ENCODE results near the gene PGAM5.

Gene PGAM5

GRCh38 chr12:132700212-132700822 lies 10.3 kb upstream of the PGAM5 start:
- H3K4me3 Mint-ChIP-seq: no peak overlapping the region
- H3K27ac Mint-ChIP-seq: no peak overlapping the region
- H3K27me3 Mint-ChIP-seq: no peaks in the 10 kb centered on the region
- ATAC-seq (replicated peaks) (no peak), DNase-seq (no peak)
- H3K9me3 Mint-ChIP-seq: no peaks in the 10 kb centered on the region
- H3K4me1 Mint-ChIP-seq (ENCODE audit: low read depth in 2 of 2): no peaks in the 10 kb centered on the region
- H3K36me3 Mint-ChIP-seq (ENCODE audit: insufficient read depth): peaks cover 7% of the 10 kb centered on the region

GRCh38 chr12:132702640-132703039 lies 8.0 kb upstream of the PGAM5 start:
- no peaks in the 10 kb centered on the region for H3K9me3 Mint-ChIP-seq
- no peaks in the 10 kb centered on the region for H3K27me3 Mint-ChIP-seq
- peaks cover 7% of the 10 kb centered on the region for H3K36me3 Mint-ChIP-seq (ENCODE audit: insufficient read depth)
- no peaks in the 10 kb centered on the region for H3K4me1 Mint-ChIP-seq (ENCODE audit: low read depth in 2 of 2)
- no peak for DNase-seq
- no peak for ATAC-seq (replicated peaks)
- no peak overlapping the region for H3K4me3 Mint-ChIP-seq
- no peak overlapping the region for H3K27ac Mint-ChIP-seq

- H3K4me1 Mint-ChIP-seq (ENCODE audit: low read depth in 2 of 2): no peaks in the 10 kb centered on the region
- peaks cover 3% of the 10 kb centered on the region for H3K36me3 Mint-ChIP-seq (ENCODE audit: insufficient read depth)
Observed at GRCh38 chr12:132703641-132704040, 7.0 kb upstream of the PGAM5 start.

GRCh38 chr12:132707241-132707640 lies 3.4 kb upstream of the PGAM5 start:
- Mint-ChIP-seq H3K4me3 (no peak overlapping the region), H3K27me3 (no peaks in the 10 kb centered on the region)

More at GRCh38 chr12:132703641-132704040, 7.0 kb upstream of the PGAM5 start:
- no peak for ATAC-seq (replicated peaks)
- peaks cover 0 to 3% of the 10 kb centered on the region in 2 donors for H3K9me3 Mint-ChIP-seq
- H3K27ac Mint-ChIP-seq: no peak overlapping the region
- H3K27me3 Mint-ChIP-seq: no peaks in the 10 kb centered on the region
- H3K4me3 Mint-ChIP-seq: no peak overlapping the region
- DNase-seq: no peak

GRCh38 chr12:132708150-132708549 lies 2.5 kb upstream of the PGAM5 start:
- H3K27ac Mint-ChIP-seq: peak overlapping the region in 1 of 2 donors; percentile 92
- H3K36me3 Mint-ChIP-seq (ENCODE audit: insufficient read depth): peaks cover 16% of the 10 kb centered on the region
- no peaks in the 10 kb centered on the region for H3K27me3 Mint-ChIP-seq
- ATAC-seq (replicated peaks) (no peak), DNase-seq (no peak)
- H3K9me3 Mint-ChIP-seq: peaks cover 0 to 3% of the 10 kb centered on the region in 2 donors
- H3K4me1 Mint-ChIP-seq (ENCODE audit: low read depth in 2 of 2): peaks cover 9 to 10% of the 10 kb centered on the region in 2 donors
- H3K4me3 Mint-ChIP-seq: no peak overlapping the region

More at GRCh38 chr12:132707241-132707640, 3.4 kb upstream of the PGAM5 start:
- DNase-seq (no peak), ATAC-seq (replicated peaks) (no peak)
- Mint-ChIP-seq H3K36me3 (ENCODE audit: insufficient read depth) (peaks cover 16% of the 10 kb centered on the region), H3K4me1 (ENCODE audit: low read depth in 2 of 2) (peaks cover 6 to 7% of the 10 kb centered on the region in 2 donors), H3K27ac (no peak overlapping the region), H3K9me3 (peaks cover 0 to 3% of the 10 kb centered on the region in 2 donors)

GRCh38 chr12:132710043-132710404 lies 618 bp upstream of the PGAM5 start:
- peaks cover 15 to 18% of the 10 kb centered on the region in 2 donors for H3K4me1 Mint-ChIP-seq (ENCODE audit: low read depth in 2 of 2)
- ATAC-seq (replicated peaks): no peak
- DNase-seq: peak in 1 of 3 experiments; percentile 9
- H3K4me3 Mint-ChIP-seq: peak overlapping the region; percentile 88 to 92
- H3K27me3 Mint-ChIP-seq: no peaks in the 10 kb centered on the region
- peaks cover 0 to 3% of the 10 kb centered on the region in 2 donors for H3K9me3 Mint-ChIP-seq
- H3K36me3 Mint-ChIP-seq (ENCODE audit: insufficient read depth): peaks cover 28% of the 10 kb centered on the region
- peak overlapping the region; percentile 92 to 93 for H3K27ac Mint-ChIP-seq

GRCh38 chr12:132711080-132711843 lies 620 bp downstream of the PGAM5 start:
- no peaks in the 10 kb centered on the region for H3K27me3 Mint-ChIP-seq
- H3K36me3 Mint-ChIP-seq (ENCODE audit: insufficient read depth): peaks cover 28% of the 10 kb centered on the region
- H3K9me3 Mint-ChIP-seq: peaks cover 0 to 3% of the 10 kb centered on the region in 2 donors
- peak overlapping the region; percentile 19 to 20 for H3K27ac Mint-ChIP-seq
- H3K4me1 Mint-ChIP-seq (ENCODE audit: low read depth in 2 of 2): peaks cover 15 to 18% of the 10 kb centered on the region in 2 donors
- H3K4me3 Mint-ChIP-seq: peak overlapping the region; percentile 88 to 92
- ATAC-seq (replicated peaks): peak; percentile 3
- peak in 2 of 3 experiments; percentile 13 to 15 for DNase-seq

GRCh38 chr12:132713123-132713522 lies 2.5 kb downstream of the PGAM5 start:
- Mint-ChIP-seq H3K4me1 (ENCODE audit: low read depth in 2 of 2) (peaks cover 15 to 18% of the 10 kb centered on the region in 2 donors), H3K27me3 (no peaks in the 10 kb centered on the region), H3K9me3 (peaks cover 0 to 3% of the 10 kb centered on the region in 2 donors), H3K27ac (peak overlapping the region in 1 of 2 donors; percentile 51), H3K36me3 (ENCODE audit: insufficient read depth) (peaks cover 28% of the 10 kb centered on the region), H3K4me3 (no peak overlapping the region)
- DNase-seq (no peak), ATAC-seq (replicated peaks) (no peak)

GRCh38 chr12:132715874-132716273 lies 5.2 kb downstream of the PGAM5 start:
- DNase-seq: no peak
- Mint-ChIP-seq H3K9me3 (no peaks in the 10 kb centered on the region), H3K36me3 (ENCODE audit: insufficient read depth) (peaks cover 40% of the 10 kb centered on the region), H3K4me3 (no peak overlapping the region), H3K27ac (no peak overlapping the region), H3K4me1 (ENCODE audit: low read depth in 2 of 2) (peaks cover 10 to 16% of the 10 kb centered on the region in 2 donors), H3K27me3 (no peaks in the 10 kb centered on the region)
- no peak for ATAC-seq (replicated peaks)

- Mint-ChIP-seq H3K27me3 (no peaks in the 10 kb centered on the region), H3K4me3 (no peak overlapping the region), H3K4me1 (ENCODE audit: low read depth in 2 of 2) (peaks cover 10 to 16% of the 10 kb centered on the region in 2 donors), H3K36me3 (ENCODE audit: insufficient read depth) (peaks cover 40% of the 10 kb centered on the region), H3K27ac (no peak overlapping the region), H3K9me3 (no peaks in the 10 kb centered on the region)
- DNase-seq (no peak), ATAC-seq (replicated peaks) (no peak)
Observed at GRCh38 chr12:132716356-132716755, 5.7 kb downstream of the PGAM5 start.

GRCh38 chr12:132717011-132717410 lies 6.4 kb downstream of the PGAM5 start:
- Mint-ChIP-seq H3K4me3 (no peak overlapping the region), H3K36me3 (ENCODE audit: insufficient read depth) (peaks cover 39% of the 10 kb centered on the region), H3K27me3 (no peaks in the 10 kb centered on the region), H3K9me3 (no peaks in the 10 kb centered on the region), H3K4me1 (ENCODE audit: low read depth in 2 of 2) (peaks cover 10 to 16% of the 10 kb centered on the region in 2 donors), H3K27ac (no peak overlapping the region)
- ATAC-seq (replicated peaks) (no peak), DNase-seq (no peak)

- H3K4me3 Mint-ChIP-seq: no peak overlapping the region
- no peaks in the 10 kb centered on the region for H3K27me3 Mint-ChIP-seq
- ATAC-seq (replicated peaks) (no peak), DNase-seq (no peak)
- no peak overlapping the region for H3K27ac Mint-ChIP-seq
- H3K4me1 Mint-ChIP-seq (ENCODE audit: low read depth in 2 of 2): peaks cover 5 to 12% of the 10 kb centered on the region in 2 donors
- H3K36me3 Mint-ChIP-seq (ENCODE audit: insufficient read depth): peaks cover 47% of the 10 kb centered on the region
- H3K9me3 Mint-ChIP-seq: no peaks in the 10 kb centered on the region
Observed at GRCh38 chr12:132717531-132718387, 7.1 kb downstream of the PGAM5 start.

GRCh38 chr12:132718644-132719043 lies 8.0 kb downstream of the PGAM5 start:
- H3K4me3 Mint-ChIP-seq: no peak overlapping the region

More at GRCh38 chr12:132718644-132719043, 8.0 kb downstream of the PGAM5 start:
- no peak for ATAC-seq (replicated peaks)
- H3K36me3 Mint-ChIP-seq (ENCODE audit: insufficient read depth): peaks cover 51% of the 10 kb centered on the region
- DNase-seq: no peak
- H3K27ac Mint-ChIP-seq: peak overlapping the region in 1 of 2 donors; percentile 44
- H3K4me1 Mint-ChIP-seq (ENCODE audit: low read depth in 2 of 2): peaks cover 0 to 8% of the 10 kb centered on the region in 2 donors
- H3K9me3 Mint-ChIP-seq: no peaks in the 10 kb centered on the region
- no peaks in the 10 kb centered on the region for H3K27me3 Mint-ChIP-seq

Data from effector memory CD8-positive, alpha-beta T cell (primary cell).